ENCODE measurements around the gene CD247. TPM values are rescaled to one million over a fixed set of nuclear protein-coding genes. Genes with fewer than 3 reads are reported as not detected.

The CD247 gene
- total RNA-seq, 4 donors from 2014 or later = 1.3 to 3.1 (median 1.4) TPM

GRCh38 chr1:167476061-167476460, 42.3 kb downstream of the CD247 start:
- no peaks in the 10 kb centered on the region for H3K36me3 ChIP-seq
- no peak overlapping the region for H3K27ac ChIP-seq
- H3K4me1 ChIP-seq = peaks cover 0 to 4% of the 10 kb centered on the region in 2 donors
- DNase-seq = no peak
- H3K27me3 ChIP-seq = no peaks in the 10 kb centered on the region
- intact Hi-C loops (cut with DNase I) = no loop called here
- no peaks in the 10 kb centered on the region for H3K9me3 ChIP-seq
- 97 to 98% methylated on average over 2 of the region's 2 CpGs for WGBS, 2 donors
- TF ChIP-seq POLR2A (IDR thresholded peaks at IDR 0.05) (no peak), CTCF (IDR thresholded peaks at IDR 0.05) (no peak)
- no peak overlapping the region for H3K4me3 ChIP-seq (replicated peaks in 1 of 3)

DNA sequence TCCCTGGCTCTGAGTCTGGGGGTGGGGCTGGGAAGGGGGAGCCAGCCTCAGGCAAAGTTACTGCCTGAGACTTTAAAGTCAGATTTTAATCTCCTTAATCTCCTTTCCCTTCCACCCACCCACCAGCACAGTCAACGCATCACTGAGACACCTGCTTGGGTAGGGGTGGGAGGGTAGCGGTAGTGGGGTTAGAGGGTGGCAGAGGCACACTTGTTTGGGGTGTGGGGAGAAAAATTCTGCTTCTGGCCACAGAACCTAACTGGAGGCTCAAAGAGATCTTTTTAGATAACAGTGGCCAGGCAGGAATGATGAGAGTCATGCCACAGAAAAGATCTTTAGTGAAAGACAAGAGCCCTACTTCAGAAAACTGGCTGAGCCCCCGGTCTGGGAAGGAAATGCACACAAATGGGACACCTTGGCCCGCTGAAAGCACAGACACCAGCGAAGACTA, 44.1 kb downstream of the CD247 start:
- DNase-seq = peak; percentile 58
- WGBS, 2 donors = 23 to 45% methylated on average over 5 of the region's 5 CpGs
- H3K36me3 ChIP-seq = no peaks in the 10 kb centered on the region
- H3K9me3 ChIP-seq = no peaks in the 10 kb centered on the region
- TF ChIP-seq POLR2A (IDR thresholded peaks at IDR 0.05) (no peak), CTCF (IDR thresholded peaks at IDR 0.05) (no peak)
- H3K4me3 ChIP-seq (replicated peaks in 1 of 3) = no peak overlapping the region
- no peaks in the 10 kb centered on the region for H3K27me3 ChIP-seq
- peak overlapping the region in 1 of 3 donors; percentile 26 for H3K27ac ChIP-seq
- H3K4me1 ChIP-seq = peaks cover 5 to 9% of the 10 kb centered on the region in 2 donors
- intact Hi-C loops (cut with DNase I) = no loop called here

- intact Hi-C loops (cut with DNase I) = no loop called here
- DNase-seq = no peak
- WGBS, 2 donors = 66 to 70% methylated on average over 5 of the region's 5 CpGs
Observed at GRCh38 chr1:167473761-167474160, 44.6 kb downstream of the CD247 start.

DNA sequence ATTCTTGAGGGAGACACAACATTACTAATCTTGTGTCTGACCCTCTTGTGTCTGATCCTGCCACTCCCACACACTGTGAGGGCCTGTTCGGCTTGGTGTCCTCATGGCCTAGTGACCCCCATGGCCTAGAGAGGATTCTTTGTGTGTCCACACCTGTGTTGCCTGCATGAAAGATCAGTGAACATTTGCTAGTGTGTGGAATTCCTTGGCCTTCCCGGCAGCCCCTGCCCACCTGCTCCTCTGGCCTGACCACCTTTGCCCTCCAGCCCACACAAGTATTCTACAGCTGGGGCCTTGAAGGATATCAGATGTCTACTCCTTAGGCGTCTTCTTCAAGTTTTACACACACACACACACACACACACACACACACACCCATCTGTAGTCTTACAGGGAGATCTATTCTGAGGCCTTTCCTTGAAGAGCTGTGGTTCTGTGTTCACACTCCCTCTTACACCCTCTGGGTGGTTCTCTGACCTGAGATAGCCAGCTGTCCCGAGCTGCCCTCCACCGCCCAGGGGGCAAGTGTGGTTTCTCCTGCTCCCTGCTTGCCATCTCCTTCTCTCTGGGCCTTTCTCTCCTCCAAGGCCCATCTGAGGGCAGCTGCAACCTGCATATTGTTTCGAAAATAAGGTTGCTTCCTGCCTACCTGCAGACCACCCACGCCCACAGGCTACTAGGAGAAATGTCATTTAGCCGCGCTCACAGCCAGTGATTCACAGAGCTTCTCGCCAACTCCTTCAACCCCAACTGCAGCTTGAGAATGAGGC, 45.4 kb downstream of the CD247 start:
- H3K27me3 ChIP-seq = no peaks in the 10 kb centered on the region
- 87 to 89% methylated on average over 10 of the region's 10 CpGs for WGBS, 2 donors
- TF ChIP-seq CTCF (IDR thresholded peaks at IDR 0.05) (no peak), POLR2A (IDR thresholded peaks at IDR 0.05) (no peak)
- no peaks in the 10 kb centered on the region for H3K9me3 ChIP-seq
- intact Hi-C loops (cut with DNase I) = no loop called here
- H3K4me1 ChIP-seq = peaks cover 9 to 10% of the 10 kb centered on the region in 2 donors
- H3K27ac ChIP-seq = no peak overlapping the region
- no peaks in the 10 kb centered on the region for H3K36me3 ChIP-seq
- no peak for DNase-seq
- H3K4me3 ChIP-seq (replicated peaks in 1 of 3) = no peak overlapping the region

More at GRCh38 chr1:167473761-167474160, 44.6 kb downstream of the CD247 start:
- Histone ChIP-seq H3K27ac (no peak overlapping the region), H3K36me3 (no peaks in the 10 kb centered on the region), H3K4me1 (peaks cover 9% of the 10 kb centered on the region in 2 donors), H3K27me3 (no peaks in the 10 kb centered on the region), H3K9me3 (no peaks in the 10 kb centered on the region), H3K4me3 (replicated peaks in 1 of 3) (no peak overlapping the region)
- no peak for TF ChIP-seq CTCF (IDR thresholded peaks at IDR 0.05)
- no peak for TF ChIP-seq POLR2A (IDR thresholded peaks at IDR 0.05)

DNA sequence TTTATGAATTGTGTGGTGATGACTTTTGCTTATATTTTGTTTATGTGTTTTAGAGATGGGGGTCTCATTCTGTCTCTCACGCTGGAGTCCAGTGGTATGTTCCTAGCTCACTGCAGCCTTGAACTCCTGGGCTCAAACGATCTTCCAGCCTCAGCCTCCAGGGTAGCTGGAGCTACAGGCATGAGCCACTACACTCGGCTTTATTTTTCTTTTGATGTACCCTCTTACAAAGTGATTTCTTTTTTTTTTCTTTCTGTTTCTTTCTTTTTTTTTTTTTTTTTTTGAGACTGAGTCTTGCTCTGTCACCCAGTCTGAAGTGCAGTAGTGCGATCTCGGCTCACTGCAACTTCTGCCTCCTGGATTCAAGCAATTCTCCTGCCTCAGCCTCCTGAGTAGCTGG, 46.8 kb downstream of the CD247 start:
- no peaks in the 10 kb centered on the region for H3K9me3 ChIP-seq
- no peak overlapping the region for H3K4me3 ChIP-seq (replicated peaks in 1 of 3)
- intact Hi-C loops (cut with DNase I) = no loop called here
- TF ChIP-seq POLR2A (IDR thresholded peaks at IDR 0.05) (no peak), CTCF (IDR thresholded peaks at IDR 0.05) (no peak)
- WGBS, 2 donors = 89 to 90% methylated on average over 5 of the region's 5 CpGs
- peaks cover 9 to 10% of the 10 kb centered on the region in 2 donors for H3K4me1 ChIP-seq
- H3K27me3 ChIP-seq = no peaks in the 10 kb centered on the region
- no peak overlapping the region for H3K27ac ChIP-seq
- H3K36me3 ChIP-seq = no peaks in the 10 kb centered on the region
- DNase-seq = no peak

Data from thyroid gland (tissue), 4 donors.